Activated CD8-positive, alpha-beta memory T cell treated with anti-CD3 and anti-CD28 coated beads, Interleukin-2, amount 50 U/mL, for 1 hour (primary cell): ENCODE measurements around the gene CEPT1.

Experiments
- DNase-seq: peaks from one replicate; pipeline ENCODE4 v3.0.0-alpha.2; 2020; ENCODE audit errors: extremely low read depth

CEPT1 gene

GRCh38 chr1:111145963-111146768 is 6.1 kb downstream of the CEPT1 start:
- no peak for DNase-seq

GRCh38 chr1:111147948-111148347 is 7.9 kb downstream of the CEPT1 start:
- no peak for DNase-seq

GRCh38 chr1:111148376-111148881 is 8.4 kb downstream of the CEPT1 start:
- DNase-seq: no peak

GRCh38 chr1:111151838-111152237 is 11.8 kb downstream of the CEPT1 start:
- no peak for DNase-seq

- DNase-seq: no peak
Measured at GRCh38 chr1:111154021-111154999, 14.3 kb downstream of the CEPT1 start.

- DNase-seq: no peak
Measured at GRCh38 chr1:111157431-111157830, 17.4 kb downstream of the CEPT1 start.

- DNase-seq: no peak
Measured at GRCh38 chr1:111161843-111162487, 21.9 kb downstream of the CEPT1 start.

GRCh38 chr1:111162488-111162880 is 22.5 kb downstream of the CEPT1 start:
- no peak for DNase-seq

GRCh38 chr1:111163363-111163762 is 23.3 kb downstream of the CEPT1 start:
- DNase-seq: no peak

- no peak for DNase-seq
Measured at GRCh38 chr1:111164151-111164550, 24.1 kb downstream of the CEPT1 start.

GRCh38 chr1:111172463-111172862 is 32.4 kb downstream of the CEPT1 start:
- no peak for DNase-seq

- DNase-seq: no peak
Measured at GRCh38 chr1:111174070-111174469, 34.0 kb downstream of the CEPT1 start.

- DNase-seq: no peak
Measured at GRCh38 chr1:111175349-111175748, 35.3 kb downstream of the CEPT1 start.

- DNase-seq: no peak
Measured at GRCh38 chr1:111176678-111177077, 36.7 kb downstream of the CEPT1 start.

GRCh38 chr1:111179968-111180533 is 40.0 kb downstream of the CEPT1 start:
- DNase-seq: no peak

- DNase-seq: no peak
Measured at GRCh38 chr1:111182052-111182451, 42.0 kb downstream of the CEPT1 start.

- DNase-seq: no peak
Measured at GRCh38 chr1:111183308-111184069, 43.5 kb downstream of the CEPT1 start.

- DNase-seq: no peak
Measured at GRCh38 chr1:111184663-111185062, 44.6 kb downstream of the CEPT1 start.

- no peak for DNase-seq
Measured at GRCh38 chr1:111190931-111191451, 51.0 kb downstream of the CEPT1 start.

GRCh38 chr1:111191496-111191895 is 51.5 kb downstream of the CEPT1 start:
- no peak for DNase-seq

- no peak for DNase-seq
Measured at GRCh38 chr1:111192074-111192473, 52.1 kb downstream of the CEPT1 start.
